ENCODE data around the gene HEY2. TPM values are rescaled to one million over a fixed set of nuclear protein-coding genes. Genes with fewer than 3 reads are reported as not detected.

The HEY2 gene
- total and polyA plus RNA-seq, 2 of the 8 experiments (the other 6 are each of a cell fraction or from before 2014, with no cell fraction given), result 9.1 to 16.2 TPM

DNA sequence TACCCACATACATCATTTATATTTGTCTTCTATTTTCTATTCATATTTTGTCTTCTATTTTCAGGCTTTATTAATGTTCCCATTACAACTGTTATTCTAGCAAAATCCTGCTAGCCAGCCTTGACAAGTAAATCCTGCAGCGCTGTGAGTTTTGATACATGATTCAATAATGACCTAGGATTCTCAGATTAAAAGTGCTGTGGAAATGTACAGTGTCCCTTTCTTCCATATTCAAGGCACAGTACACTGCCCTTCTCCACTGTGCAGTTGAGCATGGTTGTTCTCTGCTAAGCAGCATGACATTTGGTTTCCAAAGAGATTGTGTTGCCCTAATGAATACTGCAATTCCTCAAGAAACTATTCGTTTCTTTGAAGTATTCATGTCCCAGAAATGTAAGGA is 5.8 kb upstream of the HEY2 start:
- H3K18ac ChIP-seq (ENCODE audit: extremely low read depth, low read length), result no peak overlapping the region
- H2BK5ac ChIP-seq (ENCODE audit: low read depth, low read length), result no peak overlapping the region; the same call in 1 of the 2 replicates
- 0 out of 2 replicates have a peak, but pooled peaks cover under 1% of the 10 kb centered on the region for H3K79me1 ChIP-seq (ENCODE audit: low read depth, low read length)
- H4K8ac ChIP-seq (ENCODE audit: extremely low read depth, insufficient read depth, low read length), result no peak overlapping the region
- no peak overlapping the region for H3K27ac ChIP-seq (ENCODE audit: low read depth, low read length)
- DNase-seq (ENCODE audit: low read depth in 1 of 2, low spot score in 2 of 2) (no peak), FAIRE-seq (no peak)
- H3K14ac ChIP-seq (ENCODE audit: insufficient read length), result no peak overlapping the region
- H2BK120ac ChIP-seq (replicated peaks; ENCODE audit: low read depth, low read length), result no peak overlapping the region
- H3K79me2 ChIP-seq (ENCODE audit: control insufficient read depth in 1 of 2, insufficient read depth in 2 of 2, low read length in 2 of 2), result peaks cover 0 to 3% of the 10 kb centered on the region in 2 experiments; a peak in 1 of 4 replicates
- H4K20me1 ChIP-seq (replicated peaks in 1 of 2; ENCODE audit: control insufficient read depth in 1 of 2, insufficient read depth in 2 of 2, low read length in 2 of 2), result no peaks in the 10 kb centered on the region
- no peak overlapping the region for H3K56ac ChIP-seq (replicated peaks; ENCODE audit: insufficient read length, low read depth, low read length)
- H2BK15ac ChIP-seq (ENCODE audit: low read length), result 0 out of 2 replicates have a peak overlapping the region, but pooled peaks have one; percentile 65
- peak overlapping the region; percentile 38; a peak in 3 of 4 replicates for H3K4me2 ChIP-seq (ENCODE audit: insufficient read depth in 1 of 2, low read depth in 2 of 2, low read length in 2 of 2)
- H3K9me3 ChIP-seq (ENCODE audit: insufficient read depth in 2 of 2, low read depth in 1 of 2, low read length in 1 of 2), result no peaks in the 10 kb centered on the region
- peaks cover 2 to 10% (median 5%) of the 10 kb centered on the region in 4 experiments; a peak in 5 of 7 replicates for H3K4me1 ChIP-seq (replicated peaks in 1 of 4; ENCODE audit: control insufficient read depth in 3 of 4, insufficient read depth in 4 of 4, low read length in 3 of 4)
- H4K91ac ChIP-seq (replicated peaks; ENCODE audit: insufficient read length, low read length), result no peak overlapping the region
- H3K23me2 ChIP-seq (ENCODE audit: low read depth, low read length), result peaks cover 15% of the 10 kb centered on the region
- no peak overlapping the region for H3K9ac ChIP-seq (replicated peaks in 1 of 4; ENCODE audit: extremely low read depth in 1 of 4, low read depth in 3 of 4, low read length in 3 of 4)
- no peak for TF ChIP-seq KDM5A (IDR thresholded peaks at IDR 0.05; ENCODE audit: low read length)
- TF ChIP-seq POU5F1 (IDR thresholded peaks at IDR 0.05; ENCODE audit: low read depth, low read length), result no peak
- TF ChIP-seq BACH1 (IDR thresholded peaks at IDR 0.05; ENCODE audit: low read length), result no peak
- TF ChIP-seq, protein P1, sequence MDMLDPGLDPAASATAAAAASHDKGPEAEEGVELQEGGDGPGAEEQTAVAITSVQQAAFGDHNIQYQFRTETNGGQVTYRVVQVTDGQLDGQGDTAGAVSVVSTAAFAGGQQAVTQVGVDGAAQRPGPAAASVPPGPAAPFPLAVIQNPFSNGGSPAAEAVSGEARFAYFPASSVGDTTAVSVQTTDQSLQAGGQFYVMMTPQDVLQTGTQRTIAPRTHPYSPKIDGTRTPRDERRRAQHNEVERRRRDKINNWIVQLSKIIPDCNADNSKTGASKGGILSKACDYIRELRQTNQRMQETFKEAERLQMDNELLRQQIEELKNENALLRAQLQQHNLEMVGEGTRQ (IDR thresholded peaks at IDR 0.05; ENCODE audit: low read length), result no peak
- TF ChIP-seq EZH2 (IDR thresholded peaks at IDR 0.05; ENCODE audit: low read depth, low read length, severe bottlenecking), result no peak
- H2AFZ ChIP-seq (ENCODE audit: low read length), result no peak overlapping the region
- CTCF ChIA-PET (ENCODE audit: partially characterized antibody), result no interaction called here
- WGBS, 2 experiments (ENCODE audit: extremely low coverage in 1 of 2, insufficient coverage in 1 of 2, insufficient read length in 1 of 2, insufficient replicate concordance in 2 of 2, low coverage in 1 of 2, low lambda C conversion rate in 2 of 2, missing lambda C conversion rate in 1 of 2), result 78% methylated on average over 2 of the region's 2 CpGs; no CpG with 5 or more reads in 1 of the 2 experiments
- H2BK12ac ChIP-seq (ENCODE audit: low read depth, low read length), result peak overlapping the region; percentile 4; the same call in 1 of the 2 replicates
- no peak overlapping the region for H2BK20ac ChIP-seq (ENCODE audit: low read length)
- H2AK5ac ChIP-seq (ENCODE audit: low read depth, low read length), result no peak overlapping the region
- H3K27me3 ChIP-seq (replicated peaks in 1 of 4; ENCODE audit: control insufficient read depth in 3 of 4, extremely low read depth in 1 of 4, insufficient read depth in 3 of 4, low read length in 3 of 4), result peaks cover 0 to 17% (median 10%) of the 10 kb centered on the region in 4 experiments; a peak in 5 of 7 replicates
- no peak overlapping the region for H3K23ac ChIP-seq (ENCODE audit: insufficient read length)
- POLR2A ChIA-PET (ENCODE audit: partially characterized antibody), result interaction anchor here (2.4 kb wide), 1 partner anchor 42 kb away, joined by 21 read pairs; no protein-coding TSS in a partner anchor
- no peak overlapping the region for H3K4ac ChIP-seq (replicated peaks; ENCODE audit: insufficient read length, low read depth, low read length)
- H4K5ac ChIP-seq (ENCODE audit: insufficient read length, low read depth, low read length), result no peak overlapping the region
- H3K36me3 ChIP-seq (ENCODE audit: control insufficient read depth in 2 of 4, insufficient read depth in 4 of 4, low read length in 3 of 4), result no peaks in the 10 kb centered on the region
- peak overlapping the region in 1 of 4 experiments; percentile 12; a peak in 1 of 8 replicates for H3K4me3 ChIP-seq (ENCODE audit: extremely low read depth in 1 of 4, insufficient read depth in 2 of 4, low read depth in 3 of 4, low read length in 4 of 4)

Data from H1 (cell line).